ENCODE data around the gene RGSL1.

DNA sequence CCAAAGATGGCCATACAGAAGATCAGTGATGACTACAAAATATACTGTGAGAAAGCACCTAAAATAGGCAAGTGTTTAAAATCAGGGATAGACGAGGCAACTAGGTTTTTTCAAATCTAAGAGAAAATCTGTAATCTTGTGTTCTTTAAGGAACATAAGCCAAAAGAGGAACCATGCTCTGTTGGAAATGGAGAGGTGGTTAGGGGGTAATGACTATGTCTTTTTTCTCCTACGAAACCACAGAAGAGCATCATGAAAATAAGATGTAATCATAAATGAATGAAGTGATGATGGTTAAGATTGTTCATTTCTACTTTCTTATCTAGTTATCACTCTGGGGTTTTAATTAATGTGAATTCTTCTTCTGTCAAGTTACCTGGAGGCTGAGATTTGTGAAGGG, 43.1 kb downstream of the RGSL1 start:
- TF ChIP-seq CTCF (IDR thresholded peaks at IDR 0.05; ENCODE audit: low read depth, low read length, missing input control) (no peak), MAX (IDR thresholded peaks at IDR 0.05) (no peak), REST (IDR thresholded peaks at IDR 0.05) (no peak), TAF1 (conservative IDR thresholded peaks at IDR 0.05) (no peak)
